ENCODE measurements around the gene AIG1. TPM values are rescaled to one million over a fixed set of nuclear protein-coding genes. Genes with fewer than 3 reads are reported as not detected.

AIG1 gene
- total RNA-seq, 2 donors from 2014 or later: 5.7 to 7.4 TPM

GRCh38 chr6:143222310-143222709, 161.6 kb downstream of the AIG1 start:
- no peaks in the 10 kb centered on the region for H3K9me3 Mint-ChIP-seq
- no peaks in the 10 kb centered on the region for H3K36me3 Mint-ChIP-seq
- no peaks in the 10 kb centered on the region for H3K4me1 Mint-ChIP-seq (ENCODE audit: low read depth in 2 of 2)
- no peak overlapping the region for H3K4me3 Mint-ChIP-seq
- DNase-seq (ENCODE audit: low spot score) (no peak), ATAC-seq (no peak)
- peaks cover 0 to 7% of the 10 kb centered on the region in 2 donors for H3K27me3 Mint-ChIP-seq
- no peak overlapping the region for H3K27ac Mint-ChIP-seq

- Mint-ChIP-seq H3K9me3 (no peaks in the 10 kb centered on the region), H3K36me3 (no peaks in the 10 kb centered on the region), H3K27me3 (peaks cover 0 to 7% of the 10 kb centered on the region in 2 donors), H3K27ac (no peak overlapping the region), H3K4me1 (ENCODE audit: low read depth in 2 of 2) (no peaks in the 10 kb centered on the region), H3K4me3 (no peak overlapping the region)
- DNase-seq (ENCODE audit: low spot score): no peak
- ATAC-seq: no peak
Measured at GRCh38 chr6:143222801-143223231, 162.1 kb downstream of the AIG1 start.

GRCh38 chr6:143223895-143224294, 163.2 kb downstream of the AIG1 start:
- Mint-ChIP-seq H3K9me3 (no peaks in the 10 kb centered on the region), H3K27me3 (peaks cover 0 to 7% of the 10 kb centered on the region in 2 donors), H3K36me3 (no peaks in the 10 kb centered on the region), H3K4me1 (ENCODE audit: low read depth in 2 of 2) (no peaks in the 10 kb centered on the region), H3K27ac (no peak overlapping the region), H3K4me3 (no peak overlapping the region)
- DNase-seq (ENCODE audit: low spot score) (no peak), ATAC-seq (no peak)

GRCh38 chr6:143224516-143224915, 163.8 kb downstream of the AIG1 start:
- Mint-ChIP-seq H3K36me3 (no peaks in the 10 kb centered on the region), H3K9me3 (no peaks in the 10 kb centered on the region), H3K4me3 (no peak overlapping the region), H3K27me3 (peaks cover 0 to 7% of the 10 kb centered on the region in 2 donors), H3K27ac (no peak overlapping the region), H3K4me1 (ENCODE audit: low read depth in 2 of 2) (no peaks in the 10 kb centered on the region)
- ATAC-seq (no peak), DNase-seq (ENCODE audit: low spot score) (no peak)

- H3K4me3 Mint-ChIP-seq: no peak overlapping the region
- H3K27ac Mint-ChIP-seq: no peak overlapping the region
- no peaks in the 10 kb centered on the region for H3K36me3 Mint-ChIP-seq
- no peak for DNase-seq (ENCODE audit: low spot score)
- ATAC-seq: no peak
- no peaks in the 10 kb centered on the region for H3K9me3 Mint-ChIP-seq
- peaks cover 0 to 7% of the 10 kb centered on the region in 2 donors for H3K27me3 Mint-ChIP-seq
- no peaks in the 10 kb centered on the region for H3K4me1 Mint-ChIP-seq (ENCODE audit: low read depth in 2 of 2)
Measured at GRCh38 chr6:143225929-143226328, 165.2 kb downstream of the AIG1 start.

GRCh38 chr6:143227675-143228074, 167.0 kb downstream of the AIG1 start:
- ATAC-seq (no peak), DNase-seq (ENCODE audit: low spot score) (no peak)
- Mint-ChIP-seq H3K27ac (no peak overlapping the region), H3K4me1 (ENCODE audit: low read depth in 2 of 2) (no peaks in the 10 kb centered on the region), H3K36me3 (no peaks in the 10 kb centered on the region), H3K9me3 (no peaks in the 10 kb centered on the region), H3K4me3 (no peak overlapping the region), H3K27me3 (peaks cover 0 to 7% of the 10 kb centered on the region in 2 donors)

- Mint-ChIP-seq H3K36me3 (no peaks in the 10 kb centered on the region), H3K4me3 (no peak overlapping the region), H3K4me1 (ENCODE audit: low read depth in 2 of 2) (no peaks in the 10 kb centered on the region), H3K27ac (no peak overlapping the region), H3K27me3 (peaks cover 0 to 3% of the 10 kb centered on the region in 2 donors), H3K9me3 (no peaks in the 10 kb centered on the region)
- ATAC-seq (no peak), DNase-seq (ENCODE audit: low spot score) (no peak)
Measured at GRCh38 chr6:143229400-143229799, 168.7 kb downstream of the AIG1 start.

- no peaks in the 10 kb centered on the region for H3K36me3 Mint-ChIP-seq
- no peak overlapping the region for H3K4me3 Mint-ChIP-seq
- H3K27ac Mint-ChIP-seq: no peak overlapping the region
- no peaks in the 10 kb centered on the region for H3K4me1 Mint-ChIP-seq (ENCODE audit: low read depth in 2 of 2)
- H3K27me3 Mint-ChIP-seq: no peaks in the 10 kb centered on the region
- no peaks in the 10 kb centered on the region for H3K9me3 Mint-ChIP-seq
- ATAC-seq (no peak), DNase-seq (ENCODE audit: low spot score) (no peak)
Measured at GRCh38 chr6:143232849-143233248, 172.2 kb downstream of the AIG1 start.

GRCh38 chr6:143233554-143234285, 173.0 kb downstream of the AIG1 start:
- Mint-ChIP-seq H3K4me3 (no peak overlapping the region), H3K9me3 (no peaks in the 10 kb centered on the region), H3K36me3 (no peaks in the 10 kb centered on the region), H3K27ac (no peak overlapping the region), H3K4me1 (ENCODE audit: low read depth in 2 of 2) (no peaks in the 10 kb centered on the region), H3K27me3 (no peaks in the 10 kb centered on the region)
- DNase-seq (ENCODE audit: low spot score): no peak
- ATAC-seq: no peak

- no peaks in the 10 kb centered on the region for H3K27me3 Mint-ChIP-seq
- no peaks in the 10 kb centered on the region for H3K4me1 Mint-ChIP-seq (ENCODE audit: low read depth in 2 of 2)
- no peak overlapping the region for H3K27ac Mint-ChIP-seq
- ATAC-seq: no peak
- H3K4me3 Mint-ChIP-seq: no peak overlapping the region
- H3K36me3 Mint-ChIP-seq: no peaks in the 10 kb centered on the region
- DNase-seq (ENCODE audit: low spot score): no peak
- H3K9me3 Mint-ChIP-seq: no peaks in the 10 kb centered on the region
Measured at GRCh38 chr6:143234734-143235133, 174.0 kb downstream of the AIG1 start.

GRCh38 chr6:143236151-143236798, 175.6 kb downstream of the AIG1 start:
- no peak overlapping the region for H3K27ac Mint-ChIP-seq
- H3K27me3 Mint-ChIP-seq: no peaks in the 10 kb centered on the region
- no peak overlapping the region for H3K4me3 Mint-ChIP-seq
- DNase-seq (ENCODE audit: low spot score) (no peak), ATAC-seq (no peak)
- H3K9me3 Mint-ChIP-seq: no peaks in the 10 kb centered on the region
- H3K36me3 Mint-ChIP-seq: no peaks in the 10 kb centered on the region
- no peaks in the 10 kb centered on the region for H3K4me1 Mint-ChIP-seq (ENCODE audit: low read depth in 2 of 2)

- DNase-seq (ENCODE audit: low spot score) (no peak), ATAC-seq (no peak)
- no peaks in the 10 kb centered on the region for H3K27me3 Mint-ChIP-seq
- H3K4me1 Mint-ChIP-seq (ENCODE audit: low read depth in 2 of 2): no peaks in the 10 kb centered on the region
- no peak overlapping the region for H3K4me3 Mint-ChIP-seq
- H3K36me3 Mint-ChIP-seq: no peaks in the 10 kb centered on the region
- H3K9me3 Mint-ChIP-seq: no peaks in the 10 kb centered on the region
- no peak overlapping the region for H3K27ac Mint-ChIP-seq
Measured at GRCh38 chr6:143238306-143238705, 177.6 kb downstream of the AIG1 start.

- ATAC-seq (no peak), DNase-seq (ENCODE audit: low spot score) (no peak)
- H3K4me1 Mint-ChIP-seq (ENCODE audit: low read depth in 2 of 2): no peaks in the 10 kb centered on the region
- H3K27me3 Mint-ChIP-seq: no peaks in the 10 kb centered on the region
- H3K4me3 Mint-ChIP-seq: no peak overlapping the region
- H3K36me3 Mint-ChIP-seq: no peaks in the 10 kb centered on the region
- H3K9me3 Mint-ChIP-seq: no peaks in the 10 kb centered on the region
- no peak overlapping the region for H3K27ac Mint-ChIP-seq
Measured at GRCh38 chr6:143241111-143241510, 180.4 kb downstream of the AIG1 start.

- ATAC-seq: no peak
- no peaks in the 10 kb centered on the region for H3K4me1 Mint-ChIP-seq (ENCODE audit: low read depth in 2 of 2)
Measured at GRCh38 chr6:143241911-143242310, 181.2 kb downstream of the AIG1 start.

More at GRCh38 chr6:143241911-143242310, 181.2 kb downstream of the AIG1 start:
- Mint-ChIP-seq H3K9me3 (no peaks in the 10 kb centered on the region), H3K36me3 (no peaks in the 10 kb centered on the region), H3K4me3 (no peak overlapping the region), H3K27ac (no peak overlapping the region), H3K27me3 (no peaks in the 10 kb centered on the region)
- DNase-seq (ENCODE audit: low spot score): no peak

All from natural killer cell treated with Interleukin-12 subunit alpha and Interleukin-12 subunit beta and Interleukin-15 and Interleukin-18, amount 100 ng/mL, for 72 hours (primary cell).